A549 (cell line): ENCODE measurements around the gene ADAM12. TPM values are rescaled to one million over a fixed set of nuclear protein-coding genes. Genes with fewer than 3 reads are reported as not detected.
"Not testable (repeated sequence)": the region's sequence is repeated elsewhere in the genome, so short reads cannot be mapped to it uniquely, and the experiment has no call there.

Experiments
- ATAC-seq, 2 experiments: fragments of 200-7000 bp in 1 of 2; fragments of >200 bp in 1 of 2; cut with Nextera tagmentation in 1 of 2; cut with Tn5 transposase in 1 of 2; 3 replicates each; pipeline versions ENCODE4 v1.8.0 to v1.9.1; 2018 to 2020; ENCODE audit warnings: mild to moderate bottlenecking in 1 of 2, moderate library complexity in 1 of 2
- CTCF ChIA-PET: fragments of 300-600 bp; sonication (Branson Sonifier 250); formaldehyde crosslinking; extraction: SDS; loops from one replicate; lab custom pipeline; 2021; ENCODE audit warnings: antibody characterized with exemption, inconsistent platforms; lab: Yijun Ruan, JAX
- POLR2A ChIA-PET: fragments of 350-600 bp; formaldehyde crosslinking; extraction: SDS; loops from one replicate; lab custom pipeline; 2021; ENCODE audit warnings: antibody characterized with exemption, inconsistent platforms; lab: Yijun Ruan, JAX
- DNase-seq, 2 experiments: peaks; one replicate each; pipeline versions ENCODE4 v3.0.0 to v3.0.0-alpha.2; 2011 to 2016; ENCODE audit warnings: low read depth in 1 of 2, low spot score in 1 of 2
- FAIRE-seq: peaks from 2 replicates; lab custom pipeline; 2011; peaks lifted over from hg19 to GRCh38; lab: Jason Lieb, UNC
- H3K27ac ChIP-seq, 2 experiments: fragments of >200 bp; sonication (Bioruptor Twin); formaldehyde crosslinking; 3 replicates each; pipeline ENCODE4 v1.5.1; 2016 to 2017
- H3K4me1 ChIP-seq: fragments of >200 bp; sonication (Bioruptor Twin); formaldehyde crosslinking; 3 replicates; pipeline ENCODE4 v1.6.1; 2016
- H3K4me2 ChIP-seq: fragments of >200 bp; sonication (Bioruptor Twin); formaldehyde crosslinking; 3 replicates; pipeline ENCODE4 v1.6.1; 2016
- H3K4me3 ChIP-seq: fragments of >200 bp; sonication (Bioruptor Twin); formaldehyde crosslinking; 3 replicates; pipeline ENCODE4 v1.5.1; 2016
- H3K9me3 ChIP-seq: fragments of >200 bp; sonication (Bioruptor Twin); formaldehyde crosslinking; 3 replicates; pipeline ENCODE4 v1.6.1; 2016
- BCL3 ChIP-seq: fragments of >200 bp; sonication (Bioruptor Twin); formaldehyde crosslinking; IDR thresholded peaks from 3 replicates; pipeline ENCODE4 v1.6.1; 2016
- EHF ChIP-seq: fragments of 250-450 bp; sonication (Bioruptor Pico); IDR thresholded peaks from 2 replicates; pipeline ENCODE4 v1.5.0; 2020; ENCODE audit warnings: mild to moderate bottlenecking
- EHMT2 ChIP-seq: fragments of 200-600 bp; sonication (generic); IDR thresholded peaks from 2 replicates; pipeline ENCODE4 v1.6.1; 2016; ENCODE audit warnings: antibody characterized with exemption, low read depth, mild to moderate bottlenecking, moderate library complexity
- ESRRA ChIP-seq: fragments of 150-350 bp; IDR thresholded peaks from 2 replicates; pipeline ENCODE4 v1.6.1; 2014; ENCODE audit warnings: mild to moderate bottlenecking, low read length, borderline replicate concordance
- HDAC2 ChIP-seq: fragments of 200-600 bp; sonication (generic); IDR thresholded peaks from 2 replicates; pipeline ENCODE4 v1.6.1; 2016
- HES2 ChIP-seq: fragments of >200 bp; sonication (Bioruptor Twin); formaldehyde crosslinking; IDR thresholded peaks from 2 replicates; pipeline ENCODE4 v1.6.1; 2016
- JUN ChIP-seq, 2 experiments: fragments of >200 bp; sonication (Bioruptor Twin); formaldehyde crosslinking; IDR thresholded peaks; 2 replicates in 1 of 2; 3 replicates in 1 of 2; pipeline ENCODE4 v1.6.1; 2016 to 2017
- JUNB ChIP-seq: fragments of >200 bp; sonication (Bioruptor Twin); formaldehyde crosslinking; IDR thresholded peaks from 2 replicates; pipeline ENCODE4 v1.6.1; 2016
- KDM1A ChIP-seq: fragments of 200-600 bp; sonication (generic); IDR thresholded peaks from 2 replicates; pipeline ENCODE4 v1.6.1; 2016; ENCODE audit warnings: low read depth, mild to moderate bottlenecking
- MAFK ChIP-seq: fragments of 450-650 bp; IDR thresholded peaks from 2 replicates; pipeline ENCODE4 v1.6.1; 2014; ENCODE audit not compliant: partially characterized antibody
- MAX ChIP-seq: IDR thresholded peaks from 2 replicates; pipeline ENCODE4 v1.6.1; 2012
- MYC ChIP-seq: IDR thresholded peaks from 2 replicates; pipeline ENCODE4 v1.6.1; 2012; ENCODE audit warnings: mild to moderate bottlenecking, inconsistent platforms, low read length, improper control_type of control experiment, borderline replicate concordance
- NFE2L2 ChIP-seq: fragments of 150-350 bp; conservative IDR thresholded peaks from 2 replicates; pipeline ENCODE4 v1.6.1; 2014; ENCODE audit warnings: low read length
- NPAS2 ChIP-seq: fragments of 250-450 bp; sonication (Bioruptor Pico); IDR thresholded peaks from 2 replicates; pipeline ENCODE4 v1.8.0; 2022; ENCODE audit warnings: mild to moderate bottlenecking, moderate library complexity, borderline replicate concordance
- POLR2AphosphoS2 ChIP-seq: conservative IDR thresholded peaks from 2 replicates; pipeline ENCODE4 v1.6.1; 2012; ENCODE audit warnings: low read length, improper control_type of control experiment, inconsistent platforms
- REST ChIP-seq: fragments of 200-600 bp; sonication (generic); IDR thresholded peaks from 2 replicates; pipeline ENCODE4 v1.6.1; 2016; ENCODE audit warnings: antibody characterized with exemption, mild to moderate bottlenecking, moderate library complexity
- TFCP2L1 ChIP-seq: fragments of 250-450 bp; sonication (Bioruptor Pico); IDR thresholded peaks from 2 replicates; pipeline ENCODE4 v1.5.0; 2021; ENCODE audit warnings: mild to moderate bottlenecking
- WGBS: methylation state at CpG from one replicate; pipeline ENCODE4 v1.1.6; 2017; ENCODE audit errors: missing lambda C conversion rate; 5-methylcytosine and 5-hydroxymethylcytosine counted together
- polyA plus RNA-seq, 4 experiments: library from polyadenylated mRNA; depleted of rRNA in 3 of 4; stranded (reverse); fragments of >200 nt; fragmentation: RNase III in 1 of 4; extraction: RNeasy Plus Mini Kit Qiagen cat#74134 plus additional on column Dnase treatment in 1 of 4; gene quantifications; 2 replicates in 3 of 4; 3 replicates in 1 of 4; pipeline ENCODE4 v1.2.3, GENCODE V29; 2011 to 2017
- TF ChIP-seq, protein P1 (sequence below): fragments of 450-650 bp; IDR thresholded peaks from 2 replicates; pipeline ENCODE4 v1.6.1; 2014; ENCODE audit warnings: antibody characterized with exemption
- TF ChIP-seq, protein P2 (sequence below): IDR thresholded peaks from 2 replicates; pipeline ENCODE4 v1.6.1; 2012

ADAM12 gene
- polyA plus RNA-seq, 2 of the 4 experiments (the other 2 are of a cell fraction): 1.6 to 4.8 TPM

- DNase-seq (no peak), ATAC-seq (no peak), FAIRE-seq (no peak)
- H3K4me3 ChIP-seq: no peak overlapping the region
- no peak overlapping the region for H3K4me2 ChIP-seq
- WGBS: 79% methylated on average over 7 of the region's 7 CpGs
- no peaks in the 10 kb centered on the region for H3K9me3 ChIP-seq
- H3K27ac ChIP-seq: no peak overlapping the region
- POLR2A ChIA-PET: no interaction called here
- no peak for TF ChIP-seq REST
- CTCF ChIA-PET: interaction anchor here (0.7 kb wide), 1 partner anchor 70 kb away, joined by 3 read pairs; no protein-coding TSS in a partner anchor
- H3K4me1 ChIP-seq: no peaks in the 10 kb centered on the region
These were observed 208.6 kb downstream of the ADAM12 start for GRCh38 chr10:126179637-126180036.

DNA sequence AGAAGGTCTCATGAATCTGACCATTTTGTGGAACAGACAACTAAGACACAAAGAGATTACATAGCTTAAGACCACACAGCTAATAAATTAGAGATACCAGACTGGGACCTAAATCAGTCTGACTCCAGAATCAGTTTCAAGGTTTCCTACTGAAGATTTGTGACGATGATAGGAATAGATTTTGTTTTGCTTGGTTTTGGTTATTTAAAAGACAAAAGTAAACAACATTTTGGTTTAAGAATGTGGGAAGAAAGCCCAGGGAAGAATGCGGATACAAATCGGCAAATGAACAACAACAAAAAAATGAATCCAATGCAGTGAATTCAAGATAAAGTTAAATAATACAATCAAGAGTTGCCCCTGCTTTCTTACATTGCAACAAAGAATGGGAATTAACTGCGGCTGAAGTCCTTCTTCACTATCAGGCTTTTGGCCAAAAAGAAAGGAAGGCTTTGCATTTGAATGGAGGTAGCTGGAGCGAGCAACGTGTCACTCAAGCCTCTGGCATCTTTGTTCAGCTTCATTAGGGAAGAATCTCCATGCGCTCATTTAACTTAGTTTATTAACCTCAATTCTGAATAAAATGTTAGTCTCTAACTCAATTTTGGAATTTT lies 210.8 kb downstream of the ADAM12 start:
- Histone ChIP-seq H3K4me3 (no peak overlapping the region), H3K4me2 (no peak overlapping the region), H3K4me1 (no peaks in the 10 kb centered on the region), H3K27ac (no peak overlapping the region), H3K9me3 (no peaks in the 10 kb centered on the region)
- FAIRE-seq: no peak
- ChIA-PET CTCF (no interaction called here), POLR2A (no interaction called here)
- 70% methylated on average over 7 of the region's 7 CpGs for WGBS
- no peak for TF ChIP-seq HES2
- TF ChIP-seq NPAS2 (CRISPR knock-in tag): no peak
- TF ChIP-seq, protein P1, sequence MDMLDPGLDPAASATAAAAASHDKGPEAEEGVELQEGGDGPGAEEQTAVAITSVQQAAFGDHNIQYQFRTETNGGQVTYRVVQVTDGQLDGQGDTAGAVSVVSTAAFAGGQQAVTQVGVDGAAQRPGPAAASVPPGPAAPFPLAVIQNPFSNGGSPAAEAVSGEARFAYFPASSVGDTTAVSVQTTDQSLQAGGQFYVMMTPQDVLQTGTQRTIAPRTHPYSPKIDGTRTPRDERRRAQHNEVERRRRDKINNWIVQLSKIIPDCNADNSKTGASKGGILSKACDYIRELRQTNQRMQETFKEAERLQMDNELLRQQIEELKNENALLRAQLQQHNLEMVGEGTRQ: no peak
- no peak for TF ChIP-seq JUNB
- no peak for TF ChIP-seq ESRRA
- no peak for ATAC-seq
- DNase-seq: no peak

GRCh38 chr10:126175641-126176262 lies 212.5 kb downstream of the ADAM12 start:
- 74% methylated on average over 14 of the region's 14 CpGs for WGBS
- H3K27ac ChIP-seq: no peak overlapping the region
- ATAC-seq (no peak), DNase-seq (no peak), FAIRE-seq (no peak)
- ChIA-PET CTCF (no interaction called here), POLR2A (no interaction called here)
- H3K4me3 ChIP-seq: no peak overlapping the region
- H3K4me1 ChIP-seq: no peaks in the 10 kb centered on the region
- H3K4me2 ChIP-seq: no peak overlapping the region
- TF ChIP-seq EHF (CRISPR knock-in tag) (no peak), MAFK (peak; percentile 54)
- no peaks in the 10 kb centered on the region for H3K9me3 ChIP-seq

- H3K9me3 ChIP-seq, FAIRE-seq, H3K4me3 ChIP-seq, ATAC-seq, DNase-seq, H3K4me2 ChIP-seq, POLR2A ChIA-PET, H3K4me1 ChIP-seq, H3K27ac ChIP-seq, CTCF ChIA-PET: not testable (repeated sequence)
- 50% methylated on average over 1 of the region's 1 CpG for WGBS
These were observed 215.5 kb downstream of the ADAM12 start for GRCh38 chr10:126172755-126173154.

DNA sequence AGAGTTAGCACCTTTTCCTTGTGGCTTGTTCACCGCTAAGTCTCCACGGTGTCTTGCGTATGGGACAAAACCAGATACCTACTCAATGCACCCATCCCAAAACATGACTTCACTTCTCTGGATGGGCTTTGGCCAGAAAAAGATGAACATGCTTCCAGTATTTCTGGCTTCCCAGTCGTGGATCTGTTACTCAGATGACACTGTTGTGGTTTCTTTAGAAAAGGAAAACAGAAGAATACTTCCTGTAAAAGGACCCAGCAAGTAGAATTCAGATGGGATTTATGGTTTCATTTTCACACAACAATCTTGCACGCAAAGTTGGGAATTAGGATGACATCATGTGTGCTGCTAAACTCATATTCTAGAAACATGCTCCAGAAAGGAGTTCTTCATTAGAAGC lies 216.7 kb downstream of the ADAM12 start:
- no peak overlapping the region for H3K27ac ChIP-seq
- no peak overlapping the region for H3K4me2 ChIP-seq
- no peak overlapping the region for H3K4me3 ChIP-seq
- 77% methylated on average over 5 of the region's 5 CpGs for WGBS
- ChIA-PET CTCF (no interaction called here), POLR2A (no interaction called here)
- DNase-seq (no peak), ATAC-seq (no peak), FAIRE-seq (no peak)
- no peaks in the 10 kb centered on the region for H3K4me1 ChIP-seq
- no peaks in the 10 kb centered on the region for H3K9me3 ChIP-seq
- no peak for TF ChIP-seq MYC
- TF ChIP-seq, protein P2, sequence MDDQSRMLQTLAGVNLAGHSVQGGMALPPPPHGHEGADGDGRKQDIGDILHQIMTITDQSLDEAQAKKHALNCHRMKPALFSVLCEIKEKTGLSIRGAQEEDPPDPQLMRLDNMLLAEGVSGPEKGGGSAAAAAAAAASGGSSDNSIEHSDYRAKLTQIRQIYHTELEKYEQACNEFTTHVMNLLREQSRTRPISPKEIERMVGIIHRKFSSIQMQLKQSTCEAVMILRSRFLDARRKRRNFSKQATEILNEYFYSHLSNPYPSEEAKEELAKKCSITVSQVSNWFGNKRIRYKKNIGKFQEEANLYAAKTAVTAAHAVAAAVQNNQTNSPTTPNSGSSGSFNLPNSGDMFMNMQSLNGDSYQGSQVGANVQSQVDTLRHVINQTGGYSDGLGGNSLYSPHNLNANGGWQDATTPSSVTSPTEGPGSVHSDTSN: no peak
- no peak for TF ChIP-seq NFE2L2
- no peak for TF ChIP-seq JUN (IDR thresholded peaks at IDR 0.05)
- TF ChIP-seq EHMT2: no peak
- TF ChIP-seq MAX: no peak
- no peak for TF ChIP-seq MAFK
- no peak for TF ChIP-seq TFCP2L1 (CRISPR knock-in tag)
- no peak for TF ChIP-seq BCL3
- TF ChIP-seq KDM1A: no peak
- TF ChIP-seq HDAC2: no peak
- TF ChIP-seq POLR2AphosphoS2: no peak
